ENCODE measurements around the gene UGT1A9.
A peak's percentile ranks its signal among the peaks of the same experiment; 100 is the strongest.
"Not testable (repeated sequence)": the region's sequence is repeated elsewhere in the genome, so short reads cannot be mapped to it uniquely, and the experiment has no call there.

UGT1A9 gene
- 0 reads per million in 2 donors for total RNA-seq

DNA sequence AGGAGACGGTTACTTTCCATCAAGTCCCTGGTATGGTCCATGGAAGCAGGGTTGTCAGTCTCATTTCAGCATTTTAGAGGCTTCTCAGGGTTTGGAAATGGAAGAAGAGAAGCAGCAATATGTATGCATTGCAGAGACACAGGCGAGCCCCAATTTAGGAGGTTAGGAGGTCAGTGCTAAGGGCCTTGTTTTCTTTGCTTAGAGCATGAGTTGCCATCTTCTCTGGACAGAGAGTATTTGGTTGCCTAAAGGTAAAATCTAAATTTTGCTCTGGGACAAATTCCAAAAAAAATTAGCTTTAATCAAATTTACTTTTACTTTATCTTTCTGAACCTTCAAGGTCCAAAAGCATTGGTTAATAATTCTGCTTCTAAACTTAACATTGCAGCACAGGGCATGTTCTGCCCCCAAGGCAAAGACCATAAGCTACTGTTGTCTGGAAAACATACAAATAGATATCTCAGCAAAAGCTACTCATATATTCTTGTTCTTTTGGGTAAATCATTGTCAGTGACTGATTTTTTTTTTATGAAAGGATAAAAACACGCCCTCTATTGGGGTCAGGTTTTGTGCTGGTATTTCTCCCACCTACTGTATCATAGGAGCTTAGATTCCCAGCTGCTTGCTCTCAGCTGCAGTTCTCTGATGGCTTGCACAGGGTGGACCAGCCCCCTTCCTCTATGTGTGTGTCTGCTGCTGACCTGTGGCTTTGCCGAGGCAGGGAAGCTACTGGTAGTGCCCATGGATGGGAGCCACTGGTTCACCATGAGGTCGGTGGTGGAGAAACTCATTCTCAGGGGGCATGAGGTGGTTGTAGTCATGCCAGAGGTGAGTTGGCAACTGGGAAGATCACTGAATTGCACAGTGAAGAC is at the start of gene UGT1A9:
UGT1A9 (plus strand) TSS at position 609 of the 872 bp plus-strand sequence; CDS start at position 646, 37 bp downstream.
- no peak for DNase-seq

DNA sequence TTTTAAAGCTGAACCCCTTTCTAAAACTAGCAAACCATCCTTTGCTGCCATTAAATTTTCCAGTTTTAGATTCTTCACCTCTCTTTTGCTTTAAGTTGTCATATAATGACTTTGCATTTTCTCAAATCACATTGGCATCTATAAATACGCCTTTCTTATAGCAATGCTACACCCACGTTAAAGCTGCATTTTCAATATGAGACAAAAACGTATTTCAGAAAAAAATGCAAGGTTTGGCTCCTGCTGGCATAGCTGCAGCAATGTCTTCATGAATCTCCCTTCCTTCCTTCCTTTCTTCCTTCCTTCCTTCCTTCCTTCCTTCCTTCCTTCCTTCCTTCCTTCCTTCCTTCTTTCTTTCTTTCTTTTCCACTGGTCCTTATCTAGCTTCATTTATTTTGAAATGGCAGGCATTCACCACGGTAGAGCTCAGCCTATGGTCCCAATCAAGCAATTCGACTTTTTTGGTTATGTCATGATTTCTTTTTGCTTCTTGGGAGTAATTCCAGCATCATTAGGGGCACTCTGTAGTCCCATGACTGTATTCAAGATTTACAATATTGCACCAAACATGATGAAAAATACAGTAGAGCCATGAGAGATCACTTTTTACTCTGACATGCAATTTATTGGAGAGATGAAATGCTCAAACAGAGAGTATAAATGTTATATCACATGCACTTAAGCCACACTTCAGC is 44.2 kb upstream of the UGT1A9 start:
- DNase-seq, result no peak

DNA sequence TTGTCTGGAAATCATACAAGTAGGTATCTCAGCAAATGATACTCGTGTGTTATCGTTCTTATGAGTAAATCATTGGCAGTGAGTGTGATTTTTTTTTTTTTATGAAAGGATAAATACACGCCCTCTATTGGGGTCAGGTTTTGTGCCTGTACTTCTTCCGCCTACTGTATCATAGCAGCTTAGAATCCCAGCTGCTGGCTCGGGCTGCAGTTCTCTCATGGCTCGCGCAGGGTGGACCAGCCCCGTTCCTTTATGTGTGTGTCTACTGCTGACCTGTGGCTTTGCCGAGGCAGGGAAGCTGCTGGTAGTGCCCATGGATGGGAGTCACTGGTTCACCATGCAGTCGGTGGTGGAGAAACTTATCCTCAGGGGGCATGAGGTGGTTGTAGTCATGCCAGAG is 35.4 kb upstream of the UGT1A9 start, which contains the start of gene UGT1A10:
UGT1A10 (plus strand) TSS at position 143 of the 400 bp plus-strand sequence; CDS start at position 218, 75 bp downstream.
- DNase-seq, result not testable (repeated sequence)

DNA sequence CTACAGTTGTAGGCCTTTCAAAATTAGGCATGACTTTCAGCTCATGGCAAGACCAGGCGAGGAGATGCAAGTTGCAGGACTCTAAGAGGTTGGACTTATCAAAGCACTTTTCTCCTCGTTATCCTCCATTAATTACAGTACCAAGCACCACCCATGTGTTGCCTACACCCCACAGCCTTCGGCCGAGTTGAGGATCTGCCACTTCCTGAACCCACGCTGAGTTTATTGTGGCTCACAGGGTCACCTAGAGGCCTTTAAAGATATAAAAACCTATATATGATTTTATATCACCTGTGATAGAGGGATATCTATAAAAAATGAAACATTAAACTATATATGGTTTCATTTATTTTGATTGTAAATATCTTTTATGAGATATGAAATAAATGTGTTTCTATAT is 32.9 kb upstream of the UGT1A9 start:
- DNase-seq, result peak in 1 of 5 experiments; percentile 11

DNA sequence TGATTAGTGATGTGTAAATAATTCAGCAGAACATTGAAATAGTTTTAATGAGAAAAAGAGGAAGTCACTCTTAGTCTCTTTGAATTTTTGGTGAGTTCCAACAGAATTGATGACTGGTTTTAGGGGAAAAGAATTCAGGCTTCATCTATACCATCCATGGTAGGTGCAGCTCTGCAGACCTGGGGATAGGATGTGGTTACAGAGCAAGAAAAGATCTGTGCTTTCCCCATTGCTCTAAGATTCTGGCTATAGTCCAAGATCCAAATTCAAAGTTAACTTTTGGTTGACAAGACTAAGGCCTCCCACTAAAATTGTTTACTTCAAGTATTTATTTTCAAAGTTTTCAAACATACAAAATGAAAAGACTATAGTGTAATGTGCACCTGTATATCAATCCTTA is 31.8 kb upstream of the UGT1A9 start:
- no peak for DNase-seq

DNA sequence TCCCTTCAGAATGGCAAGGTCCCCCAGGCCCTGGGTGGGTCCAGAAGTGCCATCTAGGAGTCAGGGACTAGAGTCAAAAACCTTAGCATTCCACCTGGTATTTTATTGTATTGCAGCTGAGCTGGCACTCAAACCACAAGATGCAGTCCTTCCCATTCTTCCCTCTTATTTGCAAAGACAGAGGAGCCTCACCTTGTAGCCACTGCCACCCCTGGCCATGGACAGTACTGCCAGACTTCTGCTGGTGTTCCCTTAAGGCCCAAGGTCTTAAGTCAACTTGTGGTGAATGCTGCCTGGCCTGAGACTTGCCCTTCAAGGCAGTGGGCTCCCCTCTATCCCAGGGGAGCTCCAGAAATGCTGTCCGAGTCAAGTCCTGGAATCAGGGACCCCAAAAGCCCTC is 28.6 kb upstream of the UGT1A9 start:
- DNase-seq, result no peak

DNA sequence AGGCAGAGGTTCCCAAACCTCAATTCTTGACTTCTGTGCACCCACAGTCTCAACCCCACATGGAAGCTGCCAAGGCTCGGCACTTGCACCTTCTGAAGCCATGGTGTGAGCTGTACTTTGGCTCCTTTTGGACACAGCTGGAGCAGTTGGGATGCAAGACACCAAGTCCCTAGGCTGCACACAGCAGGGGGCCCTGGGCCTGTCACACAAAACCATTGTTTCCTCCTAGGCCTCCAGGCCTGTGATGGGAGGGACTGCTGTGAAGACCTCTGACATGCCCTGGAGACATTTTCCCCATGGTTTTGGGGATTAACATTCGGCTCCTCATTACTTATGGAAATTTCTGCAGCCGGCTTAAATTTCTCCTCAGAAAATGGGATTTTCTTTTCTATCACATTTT is 25.7 kb upstream of the UGT1A9 start:
- not testable (repeated sequence) for DNase-seq

DNA sequence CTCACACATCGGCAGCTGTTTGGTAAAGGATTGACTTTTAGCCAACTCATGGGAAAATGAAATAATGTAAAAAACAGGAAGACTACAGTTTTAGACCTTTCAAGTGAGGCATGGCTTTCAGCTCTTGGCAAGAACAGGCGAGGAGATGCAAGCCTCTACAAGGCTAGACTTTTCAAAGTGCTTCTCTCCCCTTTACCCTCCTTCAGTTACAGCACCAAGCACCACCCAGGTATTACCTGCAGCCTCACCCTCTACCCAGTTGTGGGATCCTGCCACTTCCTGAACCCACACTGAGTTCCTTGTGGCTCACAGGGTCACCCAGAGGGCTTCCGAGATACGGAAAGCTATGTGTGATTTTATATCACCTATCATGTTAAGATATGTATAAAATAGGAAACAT is 20.7 kb upstream of the UGT1A9 start:
- no peak for DNase-seq

DNA sequence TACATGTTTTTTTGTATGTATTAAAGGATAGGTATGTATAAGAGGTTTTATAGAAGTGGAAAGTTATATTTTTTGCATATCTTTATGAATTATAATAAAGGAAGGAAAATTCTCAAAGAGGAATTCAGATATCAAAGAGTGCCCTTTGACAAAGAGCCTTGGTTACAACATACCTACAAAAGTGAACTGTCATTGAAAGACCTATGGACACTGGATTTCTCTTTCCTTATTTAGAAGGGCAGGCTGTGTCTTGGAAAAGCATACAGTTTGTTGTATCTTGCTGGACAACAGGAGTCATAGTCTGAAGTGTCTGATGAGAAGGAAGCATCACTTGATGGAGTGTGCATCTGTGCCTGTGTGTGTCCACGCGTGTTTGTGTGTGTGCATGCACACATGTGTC is 20.3 kb upstream of the UGT1A9 start:
- no peak for DNase-seq

DNA sequence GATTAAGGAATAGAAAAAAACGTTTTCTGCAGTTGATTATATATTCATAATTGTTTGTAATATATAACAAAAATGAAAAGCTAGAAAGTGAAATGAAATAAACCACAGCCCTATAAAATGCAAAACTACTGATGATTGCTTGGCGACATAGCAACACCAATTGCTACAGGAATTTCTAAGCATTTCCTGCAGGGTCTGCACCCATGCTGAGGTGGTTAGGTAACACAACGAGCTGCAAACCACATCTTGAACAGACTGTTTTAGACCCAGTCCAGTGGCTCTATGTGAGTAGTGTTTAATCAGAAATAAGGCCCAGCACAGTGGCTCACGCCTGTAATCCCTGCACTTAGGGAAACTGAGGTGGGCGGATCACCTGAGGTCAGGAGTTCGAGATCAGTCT is 17.2 kb upstream of the UGT1A9 start:
- DNase-seq, result peak in 1 of 5 experiments; percentile 12

DNA sequence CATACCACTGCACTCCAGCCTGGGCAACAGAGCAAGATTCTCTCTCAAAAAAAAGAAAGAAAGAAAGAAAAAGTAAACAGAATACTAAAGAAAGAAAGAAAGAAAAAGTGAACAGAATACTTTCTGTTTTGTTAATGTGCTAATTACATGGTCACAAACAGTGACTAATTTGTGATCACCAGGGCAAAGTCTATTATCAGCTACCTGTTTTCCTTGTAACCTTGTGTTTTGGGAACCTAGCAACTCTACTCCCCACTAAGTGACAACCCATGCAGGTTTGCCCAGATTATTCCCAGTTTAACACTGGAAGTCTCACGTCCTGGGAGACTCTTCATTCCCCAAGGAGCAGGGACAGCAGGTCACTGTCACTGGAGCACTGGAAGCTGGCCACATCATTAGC is 16.7 kb upstream of the UGT1A9 start:
- DNase-seq, result no peak

DNA sequence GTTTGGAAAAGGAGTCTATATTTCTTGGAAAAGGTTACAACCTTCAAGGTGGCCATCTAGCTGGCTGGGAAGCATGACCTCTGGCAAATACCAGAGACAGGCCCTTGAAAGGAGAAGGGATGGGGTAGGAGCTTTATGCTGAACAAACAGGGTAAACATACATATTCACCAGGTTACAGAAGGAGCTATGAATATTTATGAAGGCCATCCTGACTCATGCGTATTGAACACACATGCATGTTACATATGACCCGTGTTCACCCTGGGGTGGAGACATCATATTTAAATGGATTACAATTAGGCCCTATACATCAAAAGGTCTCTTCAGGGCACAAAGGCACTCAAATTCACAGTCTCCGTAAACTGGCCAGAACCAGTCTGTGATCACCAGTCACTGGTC is 15.8 kb upstream of the UGT1A9 start:
- not testable (repeated sequence) for DNase-seq

DNA sequence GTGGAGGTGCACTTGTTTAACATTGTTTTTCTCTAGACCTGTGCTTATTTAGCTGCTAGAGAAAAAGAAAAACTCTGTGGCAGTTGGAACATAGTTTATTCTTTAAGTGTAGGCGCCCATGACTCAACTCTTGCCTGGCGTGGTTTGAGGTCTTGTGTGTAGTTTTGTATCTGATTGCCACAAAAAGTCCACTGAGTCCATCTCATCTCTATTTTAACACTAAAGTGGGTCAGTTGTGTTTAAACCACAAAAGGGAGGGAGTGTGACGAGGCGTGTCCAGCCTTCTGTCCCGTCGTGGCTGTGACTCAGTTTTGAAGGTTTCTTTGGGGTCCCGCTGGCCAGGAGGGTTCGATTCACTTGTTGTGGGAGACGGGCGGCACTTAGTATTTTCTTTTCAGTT is 15.3 kb upstream of the UGT1A9 start:
- DNase-seq, result peak in 1 of 5 experiments; percentile 35

DNA sequence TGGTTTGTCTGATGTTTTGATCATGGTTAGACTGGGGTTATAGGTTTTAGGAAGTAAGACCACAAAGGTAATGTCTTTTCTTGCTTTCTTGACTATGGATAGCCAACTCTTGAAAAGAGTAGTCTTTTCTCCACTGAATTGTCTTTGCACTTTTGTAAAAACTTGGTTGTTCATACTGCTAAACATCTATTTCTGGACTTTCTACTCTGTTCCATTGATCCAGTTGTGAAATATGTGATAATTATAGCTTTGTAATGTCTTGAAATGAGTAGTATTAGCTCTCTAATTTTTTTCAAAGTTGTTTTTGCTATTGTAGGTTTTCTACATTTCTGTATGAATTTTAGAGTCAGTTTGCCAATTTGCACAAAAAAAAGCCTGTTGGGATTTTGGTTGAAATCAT is 13.1 kb upstream of the UGT1A9 start:
- no peak for DNase-seq

DNA sequence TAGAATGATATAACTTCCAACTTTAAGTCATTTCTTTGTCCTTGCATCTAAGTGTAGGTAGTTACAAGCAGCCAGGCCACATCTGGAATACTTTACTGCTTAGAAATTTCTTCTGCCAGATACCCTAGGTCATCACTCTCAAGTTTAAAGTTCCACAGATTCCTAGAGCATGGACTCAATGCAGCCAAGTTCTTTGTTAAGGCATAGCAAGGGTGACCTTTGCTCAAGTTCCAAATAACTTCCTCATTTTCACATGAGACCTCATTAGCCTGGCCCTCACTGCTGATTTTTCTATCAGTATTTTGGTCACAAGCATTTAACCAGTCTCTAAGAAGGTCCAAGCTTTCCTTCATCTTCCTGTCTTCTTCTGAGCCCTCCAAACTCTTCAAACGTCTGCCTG is 7.8 kb upstream of the UGT1A9 start:
- no peak for DNase-seq

DNA sequence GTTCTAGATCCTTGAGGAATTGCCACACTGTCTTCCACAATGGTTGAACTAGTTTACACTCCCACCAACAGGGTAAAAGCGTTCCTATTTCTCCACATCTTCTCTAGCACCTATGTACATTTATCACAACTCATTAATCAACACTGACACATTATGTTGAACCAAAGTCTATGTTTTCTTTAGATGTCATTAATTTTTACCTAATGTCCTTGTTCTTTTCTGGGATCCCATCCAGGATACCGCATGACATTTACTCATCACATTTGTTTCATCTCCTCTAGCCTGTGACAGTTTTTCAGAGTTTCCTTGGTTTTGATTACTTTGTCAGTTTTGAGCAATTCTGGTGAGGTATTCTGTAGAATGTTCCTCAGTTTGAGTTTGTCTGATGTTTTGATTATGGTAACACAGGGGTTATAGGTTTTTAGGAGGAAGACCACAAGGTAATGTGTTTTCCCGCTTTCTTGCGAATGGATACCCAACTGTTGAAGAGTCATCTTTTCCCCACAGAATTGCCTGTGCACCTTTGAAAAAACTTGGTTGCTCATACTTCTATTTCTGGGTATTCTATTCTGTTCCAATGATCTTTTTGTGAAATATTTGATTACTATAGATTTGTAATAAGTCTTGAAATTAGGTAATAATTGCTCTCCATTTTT is 3.0 kb upstream of the UGT1A9 start:
- no peak for DNase-seq

DNA sequence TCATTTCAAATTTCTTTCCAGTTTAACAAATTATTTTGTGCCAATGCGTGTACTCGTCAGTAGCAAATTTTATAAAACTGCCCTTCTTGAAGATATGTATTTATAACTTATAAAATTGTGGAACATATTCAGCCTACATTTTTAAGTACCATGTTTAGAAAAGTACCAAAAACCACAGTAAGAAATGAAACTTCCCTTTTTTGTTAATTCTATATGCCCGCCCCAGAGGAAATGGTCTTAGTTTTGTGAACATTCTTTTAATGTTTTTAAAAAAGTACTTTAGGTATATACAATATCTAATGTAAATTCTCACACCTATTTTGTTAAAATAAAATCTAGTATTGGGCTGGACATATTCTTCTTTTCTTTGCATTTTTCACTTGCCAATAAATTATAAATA is 1.2 kb downstream of the UGT1A9 start:
- no peak for DNase-seq

DNA sequence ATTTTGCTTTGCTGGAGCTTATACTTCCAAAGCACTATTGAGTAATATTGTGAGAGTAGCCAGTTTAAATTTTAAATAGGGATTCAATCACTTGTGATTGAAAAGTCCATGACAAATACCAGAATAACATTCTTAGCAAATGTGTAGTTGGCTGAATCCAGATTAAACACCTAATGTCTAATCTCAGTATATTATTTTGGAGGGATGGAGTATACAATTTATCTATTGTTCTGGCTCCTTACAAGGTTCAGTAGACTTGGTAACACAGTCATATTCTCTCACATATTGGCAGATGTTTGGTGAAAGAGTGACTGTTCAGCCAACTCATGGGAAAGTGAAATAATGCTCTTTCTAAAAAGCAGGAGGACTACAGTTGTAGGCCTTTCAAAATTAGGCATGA is 2.2 kb downstream of the UGT1A9 start:
- DNase-seq, result no peak

DNA sequence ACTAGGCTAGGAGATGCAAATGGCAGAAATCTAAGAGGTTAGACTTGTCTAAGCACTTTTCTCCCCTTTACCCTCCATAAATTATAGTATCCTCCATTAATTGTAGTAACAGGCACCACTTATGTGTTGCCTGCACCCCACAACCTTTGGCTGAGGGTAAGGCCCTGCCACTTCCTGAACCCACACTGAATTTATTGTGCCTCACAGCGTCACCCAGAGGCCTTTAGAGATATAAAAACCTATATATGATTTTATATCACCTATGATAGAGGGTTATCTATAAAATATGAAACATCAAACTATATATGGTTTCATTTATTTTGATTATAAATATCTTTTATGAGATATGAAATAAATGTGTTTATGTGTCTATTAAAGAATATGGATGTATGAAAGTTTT is 2.6 kb downstream of the UGT1A9 start:
- peak in 1 of 5 experiments; percentile 22 for DNase-seq

DNA sequence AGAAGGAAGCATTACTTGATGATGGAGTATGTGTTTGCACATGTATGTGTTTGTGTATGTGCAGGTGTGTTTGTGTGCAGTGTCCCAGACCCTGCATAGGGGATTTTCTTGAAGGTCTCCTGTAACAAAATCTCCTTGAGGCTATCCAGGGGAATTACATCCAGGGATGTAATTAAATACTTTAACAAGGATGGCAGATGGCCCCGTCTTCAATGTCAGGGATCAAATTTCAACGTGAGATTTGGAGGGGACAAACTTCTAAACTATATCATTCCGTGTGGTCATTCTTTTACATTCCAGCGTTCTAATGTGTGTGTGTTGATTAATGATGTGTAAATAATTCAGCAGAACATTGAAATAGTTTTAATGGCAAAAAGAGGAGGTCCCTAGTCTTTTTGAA is 3.3 kb downstream of the UGT1A9 start:
- no peak for DNase-seq

DNA sequence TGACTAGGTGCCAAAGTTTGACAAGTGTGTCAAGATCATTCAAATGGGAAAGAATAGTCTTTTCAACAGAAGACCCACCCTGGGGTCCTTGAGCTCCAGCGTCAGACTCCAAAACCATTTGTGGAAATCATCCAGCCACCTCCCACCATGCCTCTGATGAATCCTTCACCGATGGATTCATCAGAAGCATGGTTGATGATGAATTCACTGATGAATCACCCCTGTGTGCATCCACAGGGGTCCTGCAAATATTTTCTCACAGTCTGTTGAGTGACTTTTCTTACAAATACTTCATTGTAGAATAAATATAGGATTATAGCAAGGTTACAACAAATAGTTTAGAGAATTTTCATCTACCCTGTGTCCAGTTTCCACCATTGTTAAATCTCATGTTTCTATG is 4.3 kb downstream of the UGT1A9 start:
- DNase-seq, result no peak

DNA sequence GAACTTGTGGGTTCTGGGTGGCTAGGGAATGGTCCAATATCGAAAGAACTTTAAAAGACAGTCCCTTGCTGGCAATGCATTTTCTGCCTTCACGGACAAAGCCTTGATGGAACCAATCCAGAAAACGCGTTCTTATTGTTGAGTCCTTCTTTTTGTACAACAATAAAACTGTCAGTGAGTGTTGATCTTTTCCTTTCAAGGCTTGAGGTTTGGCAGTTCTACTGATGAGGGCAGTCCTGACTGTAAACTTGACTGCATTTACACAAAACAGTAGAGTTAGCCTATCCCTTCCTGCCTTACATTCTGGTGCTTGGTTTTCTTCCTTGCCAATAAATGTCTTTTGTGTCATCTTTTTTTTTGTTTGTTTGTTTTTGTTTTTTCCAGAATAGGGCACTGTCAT is 7.5 kb downstream of the UGT1A9 start:
- no peak for DNase-seq

DNA sequence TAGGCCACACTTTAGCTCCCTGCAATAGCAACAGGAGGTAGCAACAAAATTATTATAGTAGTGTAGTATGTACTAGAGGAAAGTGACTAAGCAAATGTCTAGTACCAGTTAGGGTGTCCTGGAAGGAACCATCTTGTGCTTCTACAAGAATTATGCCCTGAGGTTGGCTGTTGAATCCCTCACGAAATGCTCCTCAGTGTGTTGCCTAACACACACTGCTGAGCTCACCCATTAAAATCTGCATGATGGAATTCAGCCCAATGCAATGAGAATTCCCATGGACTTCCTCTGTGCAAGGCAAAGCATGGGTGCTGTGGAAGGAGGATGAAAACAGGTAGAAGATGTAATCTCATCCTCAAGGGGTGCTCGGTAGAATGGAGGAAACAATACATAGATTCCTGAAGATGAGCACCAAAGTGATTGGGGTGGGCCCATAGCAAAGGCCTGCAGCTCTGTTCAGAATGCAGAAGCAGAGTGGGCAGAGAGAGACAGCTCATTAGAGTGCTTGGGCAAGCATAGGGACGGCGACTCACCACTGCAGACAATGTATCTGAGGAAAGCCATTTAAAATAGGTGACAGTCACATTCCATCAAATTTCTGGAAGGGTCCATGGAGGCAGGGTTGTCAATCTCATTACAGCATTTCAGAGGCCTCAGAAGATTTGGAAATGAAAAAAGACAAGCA is 8.8 kb downstream of the UGT1A9 start:
- DNase-seq, result no peak
